Measurements from ENCODE around the gene STK10.
"Not testable (repeated sequence)": the region's sequence is repeated elsewhere in the genome, so short reads cannot be mapped to it uniquely, and the experiment has no call there.

GRCh38 chr5:172149481-172149880, 38.5 kb downstream of the STK10 start:
- not testable (repeated sequence) for TF ChIP-seq ZNF274 (IDR thresholded peaks at IDR 0.05; ENCODE audit: borderline replicate concordance, extremely low read depth, low read length); TAF1 (IDR thresholded peaks at IDR 0.05; ENCODE audit: low read depth, low read length); TBP (IDR thresholded peaks at IDR 0.05; ENCODE audit: low read depth, low read length); CHD2 (IDR thresholded peaks at IDR 0.05; ENCODE audit: low read length); CEBPB (IDR thresholded peaks at IDR 0.05; ENCODE audit: low read depth, low read length); HDAC2 (IDR thresholded peaks at IDR 0.05; ENCODE audit: borderline replicate concordance in 1 of 2, low read depth in 2 of 2, low read length in 2 of 2)
- TF ChIP-seq, protein P1, sequence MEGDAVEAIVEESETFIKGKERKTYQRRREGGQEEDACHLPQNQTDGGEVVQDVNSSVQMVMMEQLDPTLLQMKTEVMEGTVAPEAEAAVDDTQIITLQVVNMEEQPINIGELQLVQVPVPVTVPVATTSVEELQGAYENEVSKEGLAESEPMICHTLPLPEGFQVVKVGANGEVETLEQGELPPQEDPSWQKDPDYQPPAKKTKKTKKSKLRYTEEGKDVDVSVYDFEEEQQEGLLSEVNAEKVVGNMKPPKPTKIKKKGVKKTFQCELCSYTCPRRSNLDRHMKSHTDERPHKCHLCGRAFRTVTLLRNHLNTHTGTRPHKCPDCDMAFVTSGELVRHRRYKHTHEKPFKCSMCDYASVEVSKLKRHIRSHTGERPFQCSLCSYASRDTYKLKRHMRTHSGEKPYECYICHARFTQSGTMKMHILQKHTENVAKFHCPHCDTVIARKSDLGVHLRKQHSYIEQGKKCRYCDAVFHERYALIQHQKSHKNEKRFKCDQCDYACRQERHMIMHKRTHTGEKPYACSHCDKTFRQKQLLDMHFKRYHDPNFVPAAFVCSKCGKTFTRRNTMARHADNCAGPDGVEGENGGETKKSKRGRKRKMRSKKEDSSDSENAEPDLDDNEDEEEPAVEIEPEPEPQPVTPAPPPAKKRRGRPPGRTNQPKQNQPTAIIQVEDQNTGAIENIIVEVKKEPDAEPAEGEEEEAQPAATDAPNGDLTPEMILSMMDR (IDR thresholded peaks at IDR 0.05; ENCODE audit: control extremely low read depth in 1 of 3, insufficient read depth in 1 of 3, low read depth in 1 of 3, low read length in 3 of 3): not testable (repeated sequence)

Measured in H1 (cell line).